Activated CD4-positive, alpha-beta memory T cell treated with anti-CD3 and anti-CD28 coated beads for 36 hours (primary cell): ENCODE data around the gene SH3BGRL2. TPM values are rescaled to one million over a fixed set of nuclear protein-coding genes. Genes with fewer than 3 reads are reported as not detected.

Experiments
- CTCF ChIA-PET: fragments of 350-600 bp; sonication (Branson Sonifier 250); formaldehyde crosslinking; loops from one replicate; lab custom pipeline; 2021; ENCODE audit warnings: antibody characterized with exemption, inconsistent platforms; lab: Charles Lee
- POLR2A ChIA-PET: fragments of 350-600 bp; sonication (Branson Sonifier 250); formaldehyde crosslinking; loops from one replicate; lab custom pipeline; 2021; ENCODE audit warnings: antibody characterized with exemption; lab: Charles Lee
- DNase-seq: peaks from one replicate; pipeline ENCODE4 v3.0.0-alpha.2; 2020
- H3K27ac Mint-ChIP-seq: one replicate; pipeline ENCODE4 v1.8.0; 2021; ENCODE audit warnings: mixed read lengths
- H3K27me3 Mint-ChIP-seq: one replicate; pipeline ENCODE4 v1.8.0; 2021; ENCODE audit warnings: mixed read lengths
- H3K36me3 Mint-ChIP-seq: one replicate; pipeline ENCODE4 v1.8.0; 2021; ENCODE audit warnings: mixed read lengths
- H3K4me1 Mint-ChIP-seq: one replicate; pipeline ENCODE4 v1.8.0; 2021; ENCODE audit warnings: low read depth, mixed read lengths
- H3K4me3 Mint-ChIP-seq: one replicate; pipeline ENCODE4 v1.8.0; 2021; ENCODE audit warnings: mild to moderate bottlenecking, mixed read lengths
- H3K9me3 Mint-ChIP-seq: one replicate; pipeline ENCODE4 v1.8.0; 2021; ENCODE audit warnings: mixed read lengths
- intact Hi-C: fragments of 100-400 bp; cut with micrococcal nuclease; formaldehyde crosslinking; loops from one replicate; pipeline ENCODE4 v1.15.1; 2023
- total RNA-seq, 2 experiments: library from RNA; stranded (reverse); gene quantifications; one replicate each; pipeline ENCODE4 v1.2.3, GENCODE V29; 2021

SH3BGRL2 gene
- under 1 TPM; 0.05 to 0.12 TPM for total RNA-seq

GRCh38 chr6:79630883-79631692 is at the start of gene SH3BGRL2:
SH3BGRL2 (plus strand) TSS chr6:79631329; CDS start chr6:79631462, 133 bp downstream.
- Mint-ChIP-seq H3K4me1 (peaks cover 10% of the 10 kb centered on the region), H3K27me3 (peaks cover 47% of the 10 kb centered on the region), H3K27ac (no peak within 1 kb of the TSS), H3K4me3 (peak within 1 kb of the TSS; percentile 70), H3K9me3 (no peaks in the 10 kb centered on the region), H3K36me3 (no peaks in the 10 kb centered on the region)
- DNase-seq = peak; percentile 29
- intact Hi-C loops = no loop called here
- POLR2A ChIA-PET = no interaction called here
- CTCF ChIA-PET = no interaction called here

DNA sequence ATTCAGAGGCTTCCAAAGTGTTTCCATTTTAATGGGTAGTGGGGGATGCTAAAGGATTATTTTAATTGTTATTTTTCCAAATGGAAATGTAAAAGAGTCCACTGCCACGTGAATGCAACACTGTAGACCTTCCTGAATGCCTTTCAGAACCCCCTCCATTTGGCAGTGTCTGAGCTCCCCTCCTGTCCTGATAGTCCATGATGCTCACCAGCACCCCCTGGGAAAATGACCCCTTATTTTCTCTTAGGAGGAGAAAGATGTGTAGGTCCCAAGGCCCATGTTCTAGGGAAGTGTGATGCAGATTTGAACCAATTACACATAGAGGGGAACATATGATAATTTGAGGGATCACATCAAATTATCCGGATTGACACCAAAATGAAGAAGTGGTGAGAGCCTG is 46.8 kb upstream of the SH3BGRL2 start:
- Mint-ChIP-seq H3K27me3 (no peaks in the 10 kb centered on the region), H3K27ac (no peak overlapping the region), H3K4me3 (no peak overlapping the region), H3K9me3 (peaks cover 23% of the 10 kb centered on the region), H3K4me1 (no peaks in the 10 kb centered on the region), H3K36me3 (peaks cover 2% of the 10 kb centered on the region)
- ChIA-PET CTCF (no interaction called here), POLR2A (no interaction called here)
- intact Hi-C loops = no loop called here
- no peak for DNase-seq

- no peaks in the 10 kb centered on the region for H3K4me1 Mint-ChIP-seq
- ChIA-PET CTCF (no interaction called here), POLR2A (no interaction called here)
- intact Hi-C loops = no loop called here
- no peaks in the 10 kb centered on the region for H3K27me3 Mint-ChIP-seq
- H3K36me3 Mint-ChIP-seq = no peaks in the 10 kb centered on the region
- no peak overlapping the region for H3K27ac Mint-ChIP-seq
- peaks cover 10% of the 10 kb centered on the region for H3K9me3 Mint-ChIP-seq
- H3K4me3 Mint-ChIP-seq = no peak overlapping the region
- no peak for DNase-seq
Measured at GRCh38 chr6:79586548-79586947, 44.6 kb upstream of the SH3BGRL2 start.

DNA sequence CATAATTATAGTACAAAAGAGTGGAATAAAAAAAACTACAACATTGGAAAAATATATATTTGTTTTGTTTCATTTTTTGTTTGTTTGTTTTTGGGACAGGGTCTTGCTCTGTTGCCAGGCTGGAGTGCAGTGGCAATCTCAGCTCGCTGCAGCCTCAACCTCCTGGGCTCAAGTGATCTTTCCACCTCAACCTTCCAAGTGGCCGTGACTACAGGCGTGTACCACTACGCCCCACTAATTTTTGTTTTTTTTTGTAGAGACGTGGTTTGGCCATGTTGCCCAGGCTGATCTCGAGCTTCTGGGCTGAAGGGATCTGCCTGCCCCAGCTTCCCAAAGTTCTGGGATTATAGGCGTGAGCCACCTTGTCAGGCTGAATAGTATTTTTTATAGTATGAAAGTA is 41.4 kb upstream of the SH3BGRL2 start:
- H3K27ac Mint-ChIP-seq = no peak overlapping the region
- H3K9me3 Mint-ChIP-seq = no peaks in the 10 kb centered on the region
- POLR2A ChIA-PET = no interaction called here
- CTCF ChIA-PET = no interaction called here
- H3K36me3 Mint-ChIP-seq = no peaks in the 10 kb centered on the region
- no peak for DNase-seq
- H3K4me1 Mint-ChIP-seq = no peaks in the 10 kb centered on the region
- no peak overlapping the region for H3K4me3 Mint-ChIP-seq
- intact Hi-C loops = no loop called here
- H3K27me3 Mint-ChIP-seq = no peaks in the 10 kb centered on the region

DNA sequence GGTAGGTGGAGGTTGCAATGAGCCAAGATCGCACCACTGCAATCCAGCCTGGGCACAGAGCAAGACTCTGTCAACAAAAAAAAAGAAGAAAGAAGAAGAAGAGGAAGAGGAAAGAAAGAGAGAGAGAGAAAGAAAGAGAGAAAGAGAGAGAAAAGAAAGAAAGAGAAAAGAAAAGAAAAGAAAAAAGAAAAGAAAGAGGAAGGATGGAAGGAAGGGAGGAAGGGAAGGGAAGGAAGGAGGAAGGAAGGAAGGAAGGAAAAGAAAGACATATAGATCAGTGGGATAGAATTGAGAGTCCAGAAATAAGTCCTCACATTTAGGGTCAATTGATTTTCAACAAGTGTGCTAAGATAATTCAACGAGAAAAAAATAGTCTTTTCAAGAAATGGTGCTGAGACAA is 34.0 kb upstream of the SH3BGRL2 start:
- H3K4me3 Mint-ChIP-seq = no peak overlapping the region
- no peak overlapping the region for H3K27ac Mint-ChIP-seq
- no peaks in the 10 kb centered on the region for H3K9me3 Mint-ChIP-seq
- ChIA-PET POLR2A (no interaction called here), CTCF (no interaction called here)
- intact Hi-C loops = no loop called here
- H3K4me1 Mint-ChIP-seq = no peaks in the 10 kb centered on the region
- no peak for DNase-seq
- no peaks in the 10 kb centered on the region for H3K36me3 Mint-ChIP-seq
- H3K27me3 Mint-ChIP-seq = no peaks in the 10 kb centered on the region

DNA sequence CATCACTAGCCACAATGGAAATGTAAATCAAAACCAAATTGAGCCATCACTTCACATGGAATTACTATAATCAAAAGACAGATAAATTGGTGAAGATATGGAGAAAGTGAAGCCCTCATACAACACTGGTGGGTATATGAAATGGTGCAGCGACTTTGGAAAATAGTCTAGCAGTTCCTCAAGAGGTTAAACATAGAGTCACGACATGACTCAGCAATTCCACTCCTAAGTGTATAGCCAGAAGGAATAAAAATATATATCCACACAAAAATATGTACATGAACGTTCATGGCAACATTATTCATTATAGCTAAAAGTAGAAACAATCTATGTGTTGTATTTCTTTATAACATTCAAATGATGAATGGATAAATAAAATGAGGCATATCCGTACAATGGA is 33.1 kb upstream of the SH3BGRL2 start:
- Mint-ChIP-seq H3K27ac (no peak overlapping the region), H3K4me1 (no peaks in the 10 kb centered on the region), H3K9me3 (no peaks in the 10 kb centered on the region), H3K4me3 (no peak overlapping the region), H3K27me3 (no peaks in the 10 kb centered on the region), H3K36me3 (no peaks in the 10 kb centered on the region)
- POLR2A ChIA-PET = no interaction called here
- DNase-seq = no peak
- intact Hi-C loops = no loop called here
- CTCF ChIA-PET = no interaction called here

DNA sequence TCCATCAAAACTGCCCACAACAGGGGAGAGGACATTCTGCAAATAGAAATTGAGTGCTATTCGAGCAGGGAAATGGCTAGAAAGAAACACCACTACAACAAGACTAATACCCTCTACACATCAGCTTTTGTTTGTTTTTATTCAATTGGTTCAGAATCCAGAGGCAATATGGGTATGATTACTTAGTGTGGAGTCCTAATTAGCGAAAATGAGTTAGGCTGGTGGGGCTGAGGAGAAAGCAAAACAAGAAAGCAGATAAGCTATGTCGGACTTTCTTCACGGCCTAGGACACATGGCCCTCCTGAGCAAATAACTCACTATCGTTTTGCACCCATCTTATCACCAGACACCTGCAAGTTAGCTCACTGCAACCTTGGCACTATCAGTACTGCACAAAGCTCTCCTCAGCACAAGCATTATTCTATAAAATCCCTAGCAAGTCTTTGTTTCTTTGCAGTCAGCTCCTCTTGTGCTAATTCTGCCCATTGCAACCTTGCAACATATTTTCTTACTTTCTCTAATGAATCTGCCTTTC is 31.3 kb upstream of the SH3BGRL2 start:
- CTCF ChIA-PET = no interaction called here
- Mint-ChIP-seq H3K4me3 (no peak overlapping the region), H3K4me1 (no peaks in the 10 kb centered on the region), H3K27ac (no peak overlapping the region), H3K27me3 (no peaks in the 10 kb centered on the region), H3K9me3 (no peaks in the 10 kb centered on the region), H3K36me3 (no peaks in the 10 kb centered on the region)
- intact Hi-C loops = no loop called here
- no peak for DNase-seq
- POLR2A ChIA-PET = no interaction called here

GRCh38 chr6:79600313-79600712 is 30.8 kb upstream of the SH3BGRL2 start:
- intact Hi-C loops = no loop called here
- Mint-ChIP-seq H3K4me3 (no peak overlapping the region), H3K36me3 (no peaks in the 10 kb centered on the region), H3K4me1 (no peaks in the 10 kb centered on the region), H3K27me3 (no peaks in the 10 kb centered on the region), H3K27ac (no peak overlapping the region), H3K9me3 (no peaks in the 10 kb centered on the region)
- CTCF ChIA-PET = no interaction called here
- no peak for DNase-seq
- POLR2A ChIA-PET = no interaction called here

- no peaks in the 10 kb centered on the region for H3K4me1 Mint-ChIP-seq
- no peaks in the 10 kb centered on the region for H3K27me3 Mint-ChIP-seq
- intact Hi-C loops = no loop called here
- H3K4me3 Mint-ChIP-seq = no peak overlapping the region
- no peak overlapping the region for H3K27ac Mint-ChIP-seq
- ChIA-PET CTCF (no interaction called here), POLR2A (no interaction called here)
- no peaks in the 10 kb centered on the region for H3K36me3 Mint-ChIP-seq
- DNase-seq = no peak
- H3K9me3 Mint-ChIP-seq = no peaks in the 10 kb centered on the region
Measured at GRCh38 chr6:79600812-79601609, 30.1 kb upstream of the SH3BGRL2 start.

- ChIA-PET CTCF (no interaction called here), POLR2A (no interaction called here)
- Mint-ChIP-seq H3K9me3 (no peaks in the 10 kb centered on the region), H3K4me1 (no peaks in the 10 kb centered on the region), H3K4me3 (no peak overlapping the region), H3K36me3 (no peaks in the 10 kb centered on the region), H3K27ac (no peak overlapping the region), H3K27me3 (no peaks in the 10 kb centered on the region)
- no peak for DNase-seq
- intact Hi-C loops = no loop called here
Measured at GRCh38 chr6:79602859-79603258, 28.3 kb upstream of the SH3BGRL2 start.

GRCh38 chr6:79604583-79605037 is 26.5 kb upstream of the SH3BGRL2 start:
- DNase-seq = no peak
- Mint-ChIP-seq H3K27me3 (no peaks in the 10 kb centered on the region), H3K27ac (no peak overlapping the region), H3K4me3 (no peak overlapping the region), H3K4me1 (no peaks in the 10 kb centered on the region), H3K36me3 (no peaks in the 10 kb centered on the region), H3K9me3 (no peaks in the 10 kb centered on the region)
- ChIA-PET POLR2A (no interaction called here), CTCF (no interaction called here)
- intact Hi-C loops = no loop called here

DNA sequence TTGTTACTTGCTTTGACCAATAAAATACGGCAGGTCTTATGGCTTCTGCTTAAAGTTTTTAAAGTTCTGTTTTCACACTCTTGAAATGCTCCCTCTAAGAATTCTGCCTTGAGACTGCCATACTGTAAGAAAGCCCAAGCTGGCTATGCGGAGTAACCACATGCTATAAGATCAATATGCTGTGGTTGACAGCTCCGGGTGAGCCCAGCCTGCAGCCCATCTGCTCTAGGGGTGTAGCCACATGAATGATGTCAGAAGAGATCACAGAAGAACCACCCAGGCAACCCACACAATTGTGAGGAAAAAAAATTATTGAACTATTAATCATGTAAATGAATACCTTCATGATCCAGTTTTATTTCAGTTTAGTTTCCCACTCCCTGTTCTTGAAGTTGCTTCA is 26.1 kb upstream of the SH3BGRL2 start:
- H3K27ac Mint-ChIP-seq = no peak overlapping the region
- H3K36me3 Mint-ChIP-seq = no peaks in the 10 kb centered on the region
- CTCF ChIA-PET = no interaction called here
- H3K4me3 Mint-ChIP-seq = no peak overlapping the region
- no peak for DNase-seq
- no peaks in the 10 kb centered on the region for H3K4me1 Mint-ChIP-seq
- intact Hi-C loops = no loop called here
- no peaks in the 10 kb centered on the region for H3K9me3 Mint-ChIP-seq
- no peaks in the 10 kb centered on the region for H3K27me3 Mint-ChIP-seq
- POLR2A ChIA-PET = no interaction called here
